Fibroblast of skin of right biceps (primary cell): Measurements from ENCODE around the gene RELT.

ENCODE experiments used
- DNase-seq: peaks from one replicate; pipeline ENCODE4 v3.0.0-alpha.2; 2013

Gene RELT

DNA sequence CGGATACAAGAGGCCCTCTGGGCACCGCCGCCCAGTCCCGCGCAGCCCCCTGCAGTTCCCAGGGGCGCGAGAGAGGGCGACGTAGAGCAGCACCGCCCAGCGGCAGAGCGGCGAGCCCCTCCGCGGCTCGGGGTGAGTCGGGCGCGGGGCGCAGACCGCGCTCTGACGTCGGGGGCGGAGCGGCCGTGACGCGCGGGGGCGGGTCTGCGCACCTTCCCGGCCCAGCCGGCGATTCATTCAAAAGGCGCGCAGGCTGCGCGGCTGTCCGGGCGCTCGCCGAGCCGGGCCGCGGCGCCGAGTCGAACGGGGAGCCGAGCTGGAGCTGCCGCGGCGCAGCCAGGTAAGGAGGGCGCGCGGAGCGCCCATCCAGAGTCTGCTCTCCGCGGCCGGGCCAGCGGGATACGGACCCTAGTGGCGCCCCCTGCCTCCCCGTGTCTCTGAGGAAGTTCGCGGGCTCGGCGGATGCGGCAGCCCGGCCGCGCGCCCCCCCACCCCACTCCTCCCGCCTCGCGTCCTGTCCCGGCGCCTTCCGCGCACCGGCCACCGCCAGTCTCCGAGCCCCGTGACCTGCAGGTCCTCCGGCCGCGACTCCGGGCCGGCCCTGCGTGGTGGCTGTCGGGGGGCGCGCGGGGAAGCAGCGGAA, at the start of gene RELT:
Gene RELT, plus strand, starts transcription at position 240 of the 643 bp plus-strand sequence. CDS start 12,738 bp downstream, outside the sequence.
- peak; percentile 93 for DNase-seq

- DNase-seq: peak; percentile 65
Measured at GRCh38 chr11:73326929-73327811, 49.0 kb upstream of the RELT start.

- DNase-seq: no peak
Measured at GRCh38 chr11:73327812-73328364, 48.3 kb upstream of the RELT start.

- DNase-seq: no peak
Measured at GRCh38 chr11:73330569-73331093, 45.6 kb upstream of the RELT start.

GRCh38 chr11:73331138-73331916, 44.9 kb upstream of the RELT start:
- peak; percentile 48 for DNase-seq

DNA sequence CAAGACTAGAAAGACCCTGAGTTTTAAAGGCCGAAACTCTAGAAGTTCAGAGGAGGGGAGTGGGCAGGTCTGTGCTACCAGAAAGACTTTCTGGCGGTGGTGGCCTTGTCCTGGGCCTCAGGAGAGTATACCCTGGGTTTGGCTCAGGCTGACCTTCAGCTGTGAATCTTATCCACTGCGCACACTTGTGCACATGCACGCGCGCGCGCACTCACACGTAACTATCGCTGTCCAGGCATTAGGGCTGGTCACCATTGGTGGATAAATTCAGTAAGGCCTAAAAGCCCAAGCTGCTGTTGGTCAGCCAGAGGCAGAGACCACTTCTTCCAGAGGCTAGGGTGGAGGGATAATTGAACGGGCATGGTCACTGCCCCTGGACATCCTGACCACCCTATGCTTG, 43.0 kb upstream of the RELT start:
- no peak for DNase-seq

GRCh38 chr11:73333640-73334383, 42.4 kb upstream of the RELT start:
- DNase-seq: no peak

GRCh38 chr11:73334384-73335203, 41.6 kb upstream of the RELT start:
- DNase-seq: peak; percentile 87

GRCh38 chr11:73335204-73335923, 40.8 kb upstream of the RELT start:
- DNase-seq: peak; percentile 85

- no peak for DNase-seq
Measured at GRCh38 chr11:73337846-73338245, 38.4 kb upstream of the RELT start.

- DNase-seq: no peak
Measured at GRCh38 chr11:73338279-73338678, 37.9 kb upstream of the RELT start.

GRCh38 chr11:73340164-73340563, 36.0 kb upstream of the RELT start:
- no peak for DNase-seq

DNA sequence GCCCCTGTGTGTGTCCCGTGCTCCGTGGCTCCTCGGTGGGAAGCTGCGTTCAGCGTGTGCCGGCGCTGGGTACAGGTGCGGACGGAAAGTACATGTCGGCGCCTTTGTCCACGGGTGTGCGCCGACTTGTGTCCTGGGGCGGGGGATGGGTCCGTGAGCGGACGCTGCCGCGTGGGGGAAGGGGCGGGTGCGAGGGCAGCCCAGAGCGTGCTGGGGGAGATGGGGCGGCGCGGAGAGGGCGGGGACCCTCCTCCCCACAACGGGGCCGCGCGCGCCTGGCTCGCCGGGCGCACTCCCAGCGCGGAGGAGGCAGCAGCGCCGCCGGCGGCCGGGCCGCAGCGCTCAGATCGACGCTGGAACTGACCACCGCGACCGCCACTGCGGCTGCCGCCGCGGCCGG, 33.6 kb upstream of the RELT start:
- DNase-seq: no peak

DNA sequence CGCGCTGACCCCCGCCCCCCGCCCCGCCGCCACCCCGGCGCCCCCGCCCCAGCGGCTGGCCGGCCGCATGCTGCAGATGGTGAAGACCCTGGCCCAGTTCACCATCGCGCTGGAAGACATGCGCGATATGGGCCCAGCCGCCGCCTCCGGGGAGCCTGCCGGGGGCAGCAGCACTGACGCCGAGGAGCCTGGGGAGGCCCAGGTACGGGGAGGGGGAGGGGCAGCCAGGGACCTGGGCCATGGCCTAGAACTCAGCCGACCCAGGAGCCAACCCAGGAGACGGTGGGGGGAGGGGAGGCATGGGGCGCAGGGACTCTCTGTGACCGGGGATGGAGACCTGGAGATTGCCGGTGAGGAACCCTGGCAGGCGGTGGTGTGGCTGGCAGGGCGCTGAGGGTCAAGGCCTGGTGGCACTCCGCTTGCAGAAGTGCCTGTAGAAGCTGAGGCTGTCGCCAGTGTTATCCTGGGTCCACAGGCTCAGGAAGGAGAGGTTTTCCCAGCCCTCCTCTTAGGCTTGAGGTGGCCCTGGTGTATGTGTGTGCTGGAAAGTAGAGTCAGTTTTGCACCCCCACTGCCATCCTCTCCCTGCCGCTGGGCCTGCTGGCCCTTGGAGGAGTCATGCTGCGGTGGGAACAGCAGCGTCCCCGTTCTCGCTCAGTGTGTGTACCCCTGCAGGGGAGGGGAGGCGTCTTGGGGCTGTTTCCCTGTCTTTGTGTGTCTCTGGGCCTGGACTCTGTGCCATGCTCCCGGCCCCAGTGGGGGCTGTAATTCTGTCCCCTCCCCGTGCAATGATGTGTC, 32.9 kb upstream of the RELT start:
- DNase-seq: no peak

DNA sequence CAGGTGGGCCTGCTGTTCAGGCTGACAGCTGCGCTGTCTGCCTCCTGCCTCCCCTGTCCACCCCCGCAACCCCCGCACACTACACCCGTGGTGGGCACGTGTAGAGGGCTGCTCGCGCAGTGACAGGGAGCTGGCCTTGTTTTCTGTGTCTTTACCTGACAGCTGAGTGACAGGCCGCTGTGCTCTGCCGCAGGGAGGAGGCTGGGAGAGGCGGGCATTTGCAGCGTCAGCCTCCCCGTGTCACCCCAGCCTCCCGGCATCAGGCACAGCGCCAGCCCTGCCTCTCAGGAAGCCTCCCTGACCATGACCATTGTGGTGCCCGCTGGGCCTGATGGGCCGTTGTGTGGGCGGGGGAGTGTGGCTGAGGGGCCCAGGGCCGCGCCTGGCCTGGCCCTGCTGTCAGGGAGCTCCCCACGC, 32.0 kb upstream of the RELT start:
- DNase-seq: no peak

DNA sequence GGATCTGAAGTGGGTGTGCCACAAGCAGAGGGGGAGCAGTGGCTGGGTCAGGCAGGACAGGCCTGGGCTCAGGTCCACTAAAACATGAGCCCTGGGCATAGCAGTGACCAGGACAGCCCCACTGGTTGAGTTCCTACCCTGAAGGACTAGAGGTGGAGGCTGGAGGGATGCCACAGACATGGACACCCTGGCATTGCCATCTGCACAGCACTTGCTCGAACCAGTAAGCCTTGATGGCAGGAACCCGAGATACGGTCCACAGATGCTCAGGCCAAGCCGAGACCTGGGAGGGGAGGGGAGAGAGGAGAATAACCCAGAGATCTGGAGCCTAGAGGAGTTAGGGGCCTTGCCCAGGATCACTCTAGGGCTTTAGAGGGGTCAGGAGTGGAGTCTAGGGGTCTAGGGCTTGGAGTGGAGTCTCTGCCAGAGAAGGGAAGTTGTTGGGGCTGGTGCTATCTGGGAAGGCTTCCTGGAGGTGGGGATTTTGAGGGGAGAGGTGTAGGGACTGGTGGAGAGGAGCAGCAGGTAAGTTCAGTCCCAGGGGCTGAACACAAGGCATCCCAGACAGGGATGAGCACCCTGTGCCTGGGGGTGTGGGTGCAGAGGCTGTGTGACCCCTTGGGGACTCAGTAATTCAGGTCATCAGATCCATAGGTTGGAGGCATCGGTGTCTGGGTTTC, 30.6 kb upstream of the RELT start:
- DNase-seq: no peak

- no peak for DNase-seq
Measured at GRCh38 chr11:73346186-73346935, 29.8 kb upstream of the RELT start.

DNA sequence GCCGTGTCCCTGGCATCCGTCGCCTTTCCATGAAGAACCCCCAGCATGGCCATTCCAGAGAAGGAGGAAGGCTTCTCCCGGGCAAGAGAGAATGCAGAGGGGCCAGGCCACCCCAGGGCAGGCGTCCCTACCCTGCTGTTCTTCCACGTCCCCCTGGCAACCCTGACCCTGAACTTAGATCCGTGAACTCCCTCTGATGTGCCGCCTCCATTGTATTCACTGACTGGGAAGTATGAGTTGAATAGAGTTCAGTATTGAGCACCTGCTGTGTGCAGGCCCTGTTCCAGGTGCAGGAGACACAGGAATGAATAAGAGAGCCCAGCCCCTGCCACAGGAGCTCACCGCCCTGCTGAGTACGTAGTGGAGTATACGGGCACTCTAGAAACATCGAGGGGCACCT, 29.1 kb upstream of the RELT start:
- DNase-seq: no peak
